Adrenal gland (tissue), 12 donors: ENCODE results near the gene MYBPHL. TPM values are rescaled to one million over a fixed set of nuclear protein-coding genes. Genes with fewer than 3 reads are reported as not detected.

Source experiments
- DNase-seq, 7 donors: peaks; one replicate each; pipeline ENCODE4 v3.0.0-alpha.2; 2019 to 2020
- H3K27ac ChIP-seq, 5 donors: fragments of 200-600 bp; sonication (generic) in 4 of 5; 1 replicate in 3 of 5; 2 replicates in 2 of 5; pipeline versions ENCODE4 v1.5.1 to v1.8.0; 2016 to 2020; ENCODE audit warnings: mild to moderate bottlenecking in 1 of 5
- H3K27me3 ChIP-seq: fragments of 200-600 bp; 2 replicates; pipeline ENCODE4 v1.8.0; 2021
- H3K36me3 ChIP-seq, 2 donors: fragments of 200-600 bp; replicated peaks in 1 of 2; 1 replicate in 1 of 2; 2 replicates in 1 of 2; pipeline versions ENCODE4 v1.5.1 to v1.8.0; 2018 to 2022
- H3K4me1 ChIP-seq, 2 donors: fragments of 200-600 bp; replicated peaks in 1 of 2; 1 replicate in 1 of 2; 2 replicates in 1 of 2; pipeline versions ENCODE4 v1.5.1 to v1.8.0; 2018 to 2021
- H3K4me3 ChIP-seq, 4 donors: fragments of 200-600 bp; sonication (generic) in 3 of 4; one replicate each; pipeline ENCODE4 v1.5.1; 2016 to 2018
- H3K9me3 ChIP-seq, 3 donors: fragments of 200-600 bp; sonication (generic) in 1 of 3; replicated peaks in 1 of 3; 1 replicate in 2 of 3; 2 replicates in 1 of 3; pipeline versions ENCODE4 v1.5.1 to v1.8.0; 2016 to 2021
- CTCF ChIP-seq, 6 experiments: fragments of 450-650 bp in 4 of 6; fragments of 200-600 bp in 2 of 6; sonication (generic) in 1 of 6; IDR thresholded peaks; 1 replicate in 5 of 6; 2 replicates in 1 of 6; pipeline versions ENCODE4 v1.5.1 to v1.8.0; 2016 to 2021; ENCODE audit warnings: antibody characterized with exemption in 6 of 6, mild to moderate bottlenecking in 2 of 6, moderate library complexity in 1 of 6
- POLR2A ChIP-seq, 2 donors: fragments of 450-650 bp; IDR thresholded peaks; one replicate each; pipeline ENCODE4 v1.6.1; 2017; ENCODE audit warnings: antibody characterized with exemption in 2 of 2, mild to moderate bottlenecking in 2 of 2, moderate library complexity in 1 of 2
- WGBS, 4 donors: extraction: QIAGEN DNeasy Blood & Tissue Kit in 2 of 4; methylation state at CpG; one replicate each; pipeline versions ENCODE4 v1.1.5 to v1.1.7; 2013 to 2017; 5-methylcytosine and 5-hydroxymethylcytosine counted together
- intact Hi-C, 2 donors: fragments of 100-400 bp; cut with DNase I; formaldehyde crosslinking; loops; one replicate each; pipeline versions ENCODE4 v1.14.1 to v1.15.0; 2022 to 2023
- polyA plus RNA-seq, 3 donors: library from polyadenylated mRNA; stranded (reverse); fragments of 200-250 nt in 2 of 3; fragments of 350-450 nt in 1 of 3; fragmentation: Illumina TruSeq in 1 of 3; extraction: RNeasy Lipid Tissue Mini Kit (QIAGEN cat#74804) in 1 of 3; gene quantifications; one replicate each; pipeline ENCODE4 v1.2.3, GENCODE V29; 2013 to 2014
- total RNA-seq, 9 donors: library from RNA; depleted of rRNA in 4 of 9; stranded (reverse); fragments of >200 nt in 4 of 9; fragments of 120-200 nt in 1 of 9; fragmentation: NEBNext Ultra II Directional in 1 of 9; extraction: Animal tissue kit (Norgen Biotek cat#: 25700) in 1 of 9; gene quantifications; one replicate each; pipeline versions ENCODE4 v1.1.0 to v1.2.4, GENCODE V29; 2013 to 2023
- donor health status: healthy with polysubstance abuse.
- donor health status: Bipolar disorder and iron deficiency.
- donor health status: DM: yes; HTN: yes; CAD: no.
- donor health status: DM: no; HTN: no; CAD: no.
- donor health status: DM: no; HTN: no; CAD: no.
- donor health status: DM: yes; HTN: yes; CAD: no.

MYBPHL gene
- total and polyA plus RNA-seq, 12 donors: 0.32 to 12.3 (median 0.51) TPM; not detected in 6

- H3K36me3 ChIP-seq: peaks cover 0 to 25% of the 10 kb centered on the region in 2 donors
- no peaks in the 10 kb centered on the region for H3K9me3 ChIP-seq
- no peak for DNase-seq
- no peaks in the 10 kb centered on the region for H3K4me1 ChIP-seq
- no peak for TF ChIP-seq POLR2A (IDR thresholded peaks at IDR 0.05)
- no peak for TF ChIP-seq CTCF (IDR thresholded peaks at IDR 0.05)
- no peak overlapping the region for H3K4me3 ChIP-seq
- WGBS, 4 donors: 96 to 98% (median 97%) methylated on average over 3 of the region's 3 CpGs
- H3K27me3 ChIP-seq: no peaks in the 10 kb centered on the region
- no peak overlapping the region for H3K27ac ChIP-seq
- intact Hi-C loops: no loop called here
Observed at GRCh38 chr1:109338608-109339007, 31.8 kb upstream of the MYBPHL start.

GRCh38 chr1:109338091-109338490 is 31.3 kb upstream of the MYBPHL start:
- TF ChIP-seq CTCF (IDR thresholded peaks at IDR 0.05): no peak
- TF ChIP-seq POLR2A (IDR thresholded peaks at IDR 0.05): no peak
- WGBS, 4 donors: 95 to 98% (median 95%) methylated on average over 6 of the region's 6 CpGs
- H3K9me3 ChIP-seq: no peaks in the 10 kb centered on the region
- intact Hi-C loops: no loop called here
- H3K36me3 ChIP-seq: peaks cover 0 to 25% of the 10 kb centered on the region in 2 donors
- no peaks in the 10 kb centered on the region for H3K4me1 ChIP-seq
- H3K27ac ChIP-seq: no peak overlapping the region
- H3K27me3 ChIP-seq: no peaks in the 10 kb centered on the region
- no peak overlapping the region for H3K4me3 ChIP-seq
- DNase-seq: no peak

- Histone ChIP-seq H3K36me3 (peaks cover 0 to 12% of the 10 kb centered on the region in 2 donors), H3K4me3 (no peak overlapping the region), H3K27me3 (no peaks in the 10 kb centered on the region), H3K9me3 (peaks cover 0 to 10% (median 5%) of the 10 kb centered on the region in 3 donors), H3K27ac (no peak overlapping the region), H3K4me1 (no peaks in the 10 kb centered on the region)
- 73 to 76% (median 75%) methylated on average over 4 of the region's 4 CpGs for WGBS, 4 donors
- TF ChIP-seq POLR2A (IDR thresholded peaks at IDR 0.05) (no peak), CTCF (IDR thresholded peaks at IDR 0.05) (no peak)
- DNase-seq: no peak
- intact Hi-C loops: no loop called here
Observed at GRCh38 chr1:109335091-109335490, 28.3 kb upstream of the MYBPHL start.

GRCh38 chr1:109331113-109331512 is 24.3 kb upstream of the MYBPHL start:
- H3K4me3 ChIP-seq: no peak overlapping the region
- no peaks in the 10 kb centered on the region for H3K27me3 ChIP-seq
- peaks cover 0 to 10% (median 5%) of the 10 kb centered on the region in 3 donors for H3K9me3 ChIP-seq
- TF ChIP-seq POLR2A (IDR thresholded peaks at IDR 0.05): no peak
- TF ChIP-seq CTCF (IDR thresholded peaks at IDR 0.05): no peak
- intact Hi-C loops: no loop called here
- H3K27ac ChIP-seq: no peak overlapping the region
- no peaks in the 10 kb centered on the region for H3K4me1 ChIP-seq
- peaks cover 0 to 13% of the 10 kb centered on the region in 2 donors for H3K36me3 ChIP-seq
- no peak for DNase-seq
